ENCODE results near the gene TYSND1. TPM values are rescaled to one million over a fixed set of nuclear protein-coding genes. Genes with fewer than 3 reads are reported as not detected.

TYSND1 gene
- total and polyA plus RNA-seq, 2 of the 13 experiments (the other 11 are each of a cell fraction or from before 2014, with no cell fraction given) = 3.3 to 8.9 TPM

- TF ChIP-seq, protein P1, sequence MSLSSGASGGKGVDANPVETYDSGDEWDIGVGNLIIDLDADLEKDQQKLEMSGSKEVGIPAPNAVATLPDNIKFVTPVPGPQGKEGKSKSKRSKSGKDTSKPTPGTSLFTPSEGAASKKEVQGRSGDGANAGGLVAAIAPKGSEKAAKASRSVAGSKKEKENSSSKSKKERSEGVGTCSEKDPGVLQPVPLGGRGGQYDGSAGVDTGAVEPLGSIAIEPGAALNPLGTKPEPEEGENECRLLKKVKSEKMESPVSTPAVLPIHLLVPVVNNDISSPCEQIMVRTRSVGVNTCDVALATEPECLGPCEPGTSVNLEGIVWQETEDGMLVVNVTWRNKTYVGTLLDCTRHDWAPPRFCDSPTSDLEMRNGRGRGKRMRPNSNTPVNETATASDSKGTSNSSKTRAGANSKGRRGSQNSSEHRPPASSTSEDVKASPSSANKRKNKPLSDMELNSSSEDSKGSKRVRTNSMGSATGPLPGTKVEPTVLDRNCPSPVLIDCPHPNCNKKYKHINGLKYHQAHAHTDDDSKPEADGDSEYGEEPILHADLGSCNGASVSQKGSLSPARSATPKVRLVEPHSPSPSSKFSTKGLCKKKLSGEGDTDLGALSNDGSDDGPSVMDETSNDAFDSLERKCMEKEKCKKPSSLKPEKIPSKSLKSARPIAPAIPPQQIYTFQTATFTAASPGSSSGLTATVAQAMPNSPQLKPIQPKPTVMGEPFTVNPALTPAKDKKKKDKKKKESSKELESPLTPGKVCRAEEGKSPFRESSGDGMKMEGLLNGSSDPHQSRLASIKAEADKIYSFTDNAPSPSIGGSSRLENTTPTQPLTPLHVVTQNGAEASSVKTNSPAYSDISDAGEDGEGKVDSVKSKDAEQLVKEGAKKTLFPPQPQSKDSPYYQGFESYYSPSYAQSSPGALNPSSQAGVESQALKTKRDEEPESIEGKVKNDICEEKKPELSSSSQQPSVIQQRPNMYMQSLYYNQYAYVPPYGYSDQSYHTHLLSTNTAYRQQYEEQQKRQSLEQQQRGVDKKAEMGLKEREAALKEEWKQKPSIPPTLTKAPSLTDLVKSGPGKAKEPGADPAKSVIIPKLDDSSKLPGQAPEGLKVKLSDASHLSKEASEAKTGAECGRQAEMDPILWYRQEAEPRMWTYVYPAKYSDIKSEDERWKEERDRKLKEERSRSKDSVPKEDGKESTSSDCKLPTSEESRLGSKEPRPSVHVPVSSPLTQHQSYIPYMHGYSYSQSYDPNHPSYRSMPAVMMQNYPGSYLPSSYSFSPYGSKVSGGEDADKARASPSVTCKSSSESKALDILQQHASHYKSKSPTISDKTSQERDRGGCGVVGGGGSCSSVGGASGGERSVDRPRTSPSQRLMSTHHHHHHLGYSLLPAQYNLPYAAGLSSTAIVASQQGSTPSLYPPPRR (CRISPR knock-in tag; IDR thresholded peaks at IDR 0.05; ENCODE audit: borderline replicate concordance) = 0 out of 2 replicates have a peak, but pooled peaks have one; percentile 43
- TF ChIP-seq KLF6 (CRISPR knock-in tag; IDR thresholded peaks at IDR 0.05) (peak; percentile 31; the same call in 1 of the 2 replicates), REST (IDR thresholded peaks at IDR 0.05; ENCODE audit: borderline replicate concordance in 1 of 2, low read depth in 1 of 2, low read length in 2 of 2) (no peak), PHF21A (CRISPR knock-in tag; IDR thresholded peaks at IDR 0.05) (peak; percentile 93), KAT8 (CRISPR knock-in tag; IDR thresholded peaks at IDR 0.05) (peak; percentile 38; the same call in 1 of the 2 replicates), FOXO1 (CRISPR knock-in tag; IDR thresholded peaks at IDR 0.05) (0 out of 2 replicates have a peak, but pooled peaks have one; percentile 4), CHD4 (IDR thresholded peaks at IDR 0.05; ENCODE audit: borderline replicate concordance, low read length) (no peak), TBP (CRISPR knock-in tag; IDR thresholded peaks at IDR 0.05) (no peak)
- TF ChIP-seq, protein P2, sequence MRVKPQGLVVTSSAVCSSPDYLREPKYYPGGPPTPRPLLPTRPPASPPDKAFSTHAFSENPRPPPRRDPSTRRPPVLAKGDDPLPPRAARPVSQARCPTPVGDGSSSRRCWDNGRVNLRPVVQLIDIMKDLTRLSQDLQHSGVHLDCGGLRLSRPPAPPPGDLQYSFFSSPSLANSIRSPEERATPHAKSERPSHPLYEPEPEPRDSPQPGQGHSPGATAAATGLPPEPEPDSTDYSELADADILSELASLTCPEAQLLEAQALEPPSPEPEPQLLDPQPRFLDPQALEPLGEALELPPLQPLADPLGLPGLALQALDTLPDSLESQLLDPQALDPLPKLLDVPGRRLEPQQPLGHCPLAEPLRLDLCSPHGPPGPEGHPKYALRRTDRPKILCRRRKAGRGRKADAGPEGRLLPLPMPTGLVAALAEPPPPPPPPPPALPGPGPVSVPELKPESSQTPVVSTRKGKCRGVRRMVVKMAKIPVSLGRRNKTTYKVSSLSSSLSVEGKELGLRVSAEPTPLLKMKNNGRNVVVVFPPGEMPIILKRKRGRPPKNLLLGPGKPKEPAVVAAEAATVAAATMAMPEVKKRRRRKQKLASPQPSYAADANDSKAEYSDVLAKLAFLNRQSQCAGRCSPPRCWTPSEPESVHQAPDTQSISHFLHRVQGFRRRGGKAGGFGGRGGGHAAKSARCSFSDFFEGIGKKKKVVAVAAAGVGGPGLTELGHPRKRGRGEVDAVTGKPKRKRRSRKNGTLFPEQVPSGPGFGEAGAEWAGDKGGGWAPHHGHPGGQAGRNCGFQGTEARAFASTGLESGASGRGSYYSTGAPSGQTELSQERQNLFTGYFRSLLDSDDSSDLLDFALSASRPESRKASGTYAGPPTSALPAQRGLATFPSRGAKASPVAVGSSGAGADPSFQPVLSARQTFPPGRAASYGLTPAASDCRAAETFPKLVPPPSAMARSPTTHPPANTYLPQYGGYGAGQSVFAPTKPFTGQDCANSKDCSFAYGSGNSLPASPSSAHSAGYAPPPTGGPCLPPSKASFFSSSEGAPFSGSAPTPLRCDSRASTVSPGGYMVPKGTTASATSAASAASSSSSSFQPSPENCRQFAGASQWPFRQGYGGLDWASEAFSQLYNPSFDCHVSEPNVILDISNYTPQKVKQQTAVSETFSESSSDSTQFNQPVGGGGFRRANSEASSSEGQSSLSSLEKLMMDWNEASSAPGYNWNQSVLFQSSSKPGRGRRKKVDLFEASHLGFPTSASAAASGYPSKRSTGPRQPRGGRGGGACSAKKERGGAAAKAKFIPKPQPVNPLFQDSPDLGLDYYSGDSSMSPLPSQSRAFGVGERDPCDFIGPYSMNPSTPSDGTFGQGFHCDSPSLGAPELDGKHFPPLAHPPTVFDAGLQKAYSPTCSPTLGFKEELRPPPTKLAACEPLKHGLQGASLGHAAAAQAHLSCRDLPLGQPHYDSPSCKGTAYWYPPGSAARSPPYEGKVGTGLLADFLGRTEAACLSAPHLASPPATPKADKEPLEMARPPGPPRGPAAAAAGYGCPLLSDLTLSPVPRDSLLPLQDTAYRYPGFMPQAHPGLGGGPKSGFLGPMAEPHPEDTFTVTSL (CRISPR knock-in tag; IDR thresholded peaks at IDR 0.05; ENCODE audit: borderline replicate concordance) = peak; percentile 34; the same call in 1 of the 2 replicates
- TF ChIP-seq, protein P3, sequence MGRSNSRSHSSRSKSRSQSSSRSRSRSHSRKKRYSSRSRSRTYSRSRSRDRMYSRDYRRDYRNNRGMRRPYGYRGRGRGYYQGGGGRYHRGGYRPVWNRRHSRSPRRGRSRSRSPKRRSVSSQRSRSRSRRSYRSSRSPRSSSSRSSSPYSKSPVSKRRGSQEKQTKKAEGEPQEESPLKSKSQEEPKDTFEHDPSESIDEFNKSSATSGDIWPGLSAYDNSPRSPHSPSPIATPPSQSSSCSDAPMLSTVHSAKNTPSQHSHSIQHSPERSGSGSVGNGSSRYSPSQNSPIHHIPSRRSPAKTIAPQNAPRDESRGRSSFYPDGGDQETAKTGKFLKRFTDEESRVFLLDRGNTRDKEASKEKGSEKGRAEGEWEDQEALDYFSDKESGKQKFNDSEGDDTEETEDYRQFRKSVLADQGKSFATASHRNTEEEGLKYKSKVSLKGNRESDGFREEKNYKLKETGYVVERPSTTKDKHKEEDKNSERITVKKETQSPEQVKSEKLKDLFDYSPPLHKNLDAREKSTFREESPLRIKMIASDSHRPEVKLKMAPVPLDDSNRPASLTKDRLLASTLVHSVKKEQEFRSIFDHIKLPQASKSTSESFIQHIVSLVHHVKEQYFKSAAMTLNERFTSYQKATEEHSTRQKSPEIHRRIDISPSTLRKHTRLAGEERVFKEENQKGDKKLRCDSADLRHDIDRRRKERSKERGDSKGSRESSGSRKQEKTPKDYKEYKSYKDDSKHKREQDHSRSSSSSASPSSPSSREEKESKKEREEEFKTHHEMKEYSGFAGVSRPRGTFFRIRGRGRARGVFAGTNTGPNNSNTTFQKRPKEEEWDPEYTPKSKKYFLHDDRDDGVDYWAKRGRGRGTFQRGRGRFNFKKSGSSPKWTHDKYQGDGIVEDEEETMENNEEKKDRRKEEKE (IDR thresholded peaks at IDR 0.05) = no peak
These were observed at the start of gene TYSND1 (continued) for GRCh38 chr10:70146489-70147258.

Measured in HepG2 (cell line).